Measurements from ENCODE around the gene ZFAND5.

- TF ChIP-seq CTCF (IDR thresholded peaks at IDR 0.05) (no peak), POLR2A (IDR thresholded peaks at IDR 0.05) (no peak)
These were observed 59.3 kb downstream of the ZFAND5 start for GRCh38 chr9:72305707-72306106.
